ENCODE results near the gene OR5AC2.

OR5AC2 gene

GRCh38 chr3:98099848-98100247 lies 12.9 kb downstream of the OR5AC2 start:
- H3K4me3 ChIP-seq (ENCODE audit: low read length): no peak overlapping the region
- no peak for DNase-seq (ENCODE audit: low read depth)
- TF ChIP-seq CTCF (IDR thresholded peaks at IDR 0.05; ENCODE audit: insufficient read depth, low read depth, low read length, missing control alignments): no peak

- DNase-seq (ENCODE audit: low read depth): no peak
- no peak overlapping the region for H3K4me3 ChIP-seq (ENCODE audit: low read length)
- TF ChIP-seq CTCF (IDR thresholded peaks at IDR 0.05; ENCODE audit: insufficient read depth, low read depth, low read length, missing control alignments): no peak
These were observed 21.2 kb downstream of the OR5AC2 start for GRCh38 chr3:98108162-98108561.

- DNase-seq (ENCODE audit: low read depth): no peak
- no peak for TF ChIP-seq CTCF (IDR thresholded peaks at IDR 0.05; ENCODE audit: insufficient read depth, low read depth, low read length, missing control alignments)
These were observed 23.0 kb downstream of the OR5AC2 start for GRCh38 chr3:98109807-98110549.

GRCh38 chr3:98110550-98110908 lies 23.6 kb downstream of the OR5AC2 start:
- H3K4me3 ChIP-seq (ENCODE audit: low read length): no peak overlapping the region
- DNase-seq (ENCODE audit: low read depth): no peak
- TF ChIP-seq CTCF (IDR thresholded peaks at IDR 0.05; ENCODE audit: insufficient read depth, low read depth, low read length, missing control alignments): no peak

More at GRCh38 chr3:98109807-98110549, 23.0 kb downstream of the OR5AC2 start:
- H3K4me3 ChIP-seq (ENCODE audit: low read length): no peak overlapping the region

GRCh38 chr3:98114264-98114663 lies 27.3 kb downstream of the OR5AC2 start:
- no peak for DNase-seq (ENCODE audit: low read depth)
- no peak overlapping the region for H3K4me3 ChIP-seq (ENCODE audit: low read length)
- TF ChIP-seq CTCF (IDR thresholded peaks at IDR 0.05; ENCODE audit: insufficient read depth, low read depth, low read length, missing control alignments): no peak

GRCh38 chr3:98115717-98116116 lies 28.7 kb downstream of the OR5AC2 start:
- DNase-seq (ENCODE audit: low read depth): no peak
- H3K4me3 ChIP-seq (ENCODE audit: low read length): no peak overlapping the region
- no peak for TF ChIP-seq CTCF (IDR thresholded peaks at IDR 0.05; ENCODE audit: insufficient read depth, low read depth, low read length, missing control alignments)

- no peak for TF ChIP-seq CTCF (IDR thresholded peaks at IDR 0.05; ENCODE audit: insufficient read depth, low read depth, low read length, missing control alignments)
- DNase-seq (ENCODE audit: low read depth): no peak
- no peak within 1 kb of the TSS for H3K4me3 ChIP-seq (ENCODE audit: low read length)
These were observed 43.4 kb downstream of the OR5AC2 start, which contains the start of gene OR5H1 for GRCh38 chr3:98130421-98130820. OR5H1 (plus strand) TSS chr3:98130721; CDS start chr3:98132698, 1,977 bp downstream.
